Upper lobe of right lung (tissue), 1 donor: ENCODE results near the gene KATNB1. TPM values are rescaled to one million over a fixed set of nuclear protein-coding genes. Genes with fewer than 3 reads are reported as not detected.

Experiments used
- ATAC-seq: fragments of 200-7000 bp; cut with Tn5 transposase; one replicate; pipeline ENCODE4 v1.9.1; 2020; ENCODE audit warnings: mild to moderate bottlenecking, moderate library complexity
- DNase-seq: peaks from one replicate; pipeline ENCODE4 v3.0.0-alpha.2; 2020
- H3K27ac ChIP-seq: fragments of 200-600 bp; one replicate; pipeline ENCODE4 v1.8.0; 2022
- H3K27me3 ChIP-seq: fragments of 200-600 bp; one replicate; pipeline ENCODE4 v1.8.0; 2022; ENCODE audit warnings: mild to moderate bottlenecking
- H3K36me3 ChIP-seq: fragments of 200-600 bp; one replicate; pipeline ENCODE4 v1.8.0; 2022
- H3K4me1 ChIP-seq: fragments of 200-600 bp; one replicate; pipeline ENCODE4 v1.8.0; 2022
- H3K4me3 ChIP-seq: fragments of 200-600 bp; one replicate; pipeline ENCODE4 v1.8.0; 2022; ENCODE audit warnings: mild to moderate bottlenecking
- H3K9me3 ChIP-seq: fragments of 200-600 bp; one replicate; pipeline ENCODE4 v1.8.0; 2022
- CTCF ChIP-seq: fragments of 200-600 bp; IDR thresholded peaks from one replicate; pipeline ENCODE4 v1.8.0; 2022; ENCODE audit warnings: antibody characterized with exemption
- intact Hi-C: fragments of 100-400 bp; cut with DNase I; formaldehyde crosslinking; loops from one replicate; pipeline ENCODE4 v1.11.0; 2022
- total RNA-seq: library from RNA; stranded (reverse); fragmentation: NEBNext Ultra II Directional; extraction: Animal tissue kit (Norgen Biotek cat#: 25700); gene quantifications from one replicate; pipeline ENCODE4 v1.2.1, GENCODE V29; 2021
- donor health status: DM: no; HTN: yes; CAD: no; lungs with severe emphysema.

The KATNB1 gene
- total RNA-seq, 1 donor from 2014 or later = 16.6 TPM

DNA sequence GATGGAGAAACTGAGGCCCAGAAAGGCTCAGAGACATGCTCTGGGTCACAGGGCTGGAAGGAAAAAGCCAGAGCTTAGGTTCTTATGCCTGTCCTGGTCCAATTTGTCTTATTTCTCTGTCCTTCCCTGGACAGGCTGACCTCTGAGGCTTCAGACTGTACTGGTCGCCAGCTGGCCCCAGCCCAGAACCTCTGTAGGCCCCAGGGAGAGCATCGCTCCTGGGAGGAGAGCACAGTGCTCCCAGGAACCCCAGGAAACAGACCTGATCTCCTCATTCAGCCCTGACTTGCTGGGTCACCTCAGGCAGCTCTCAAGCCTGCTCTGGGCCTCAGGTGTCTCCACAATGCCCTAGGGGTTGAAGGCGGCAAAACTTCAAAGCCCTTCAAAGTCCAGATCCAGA, 36.1 kb upstream of the KATNB1 start:
- no peak for TF ChIP-seq CTCF
- H3K4me1 ChIP-seq = no peaks in the 10 kb centered on the region

GRCh38 chr16:57699899-57700298, 35.7 kb upstream of the KATNB1 start:
- no peak overlapping the region for H3K27ac ChIP-seq
- H3K4me1 ChIP-seq = no peaks in the 10 kb centered on the region
- intact Hi-C loops = no loop called here
- H3K9me3 ChIP-seq = no peaks in the 10 kb centered on the region
- H3K27me3 ChIP-seq = no peaks in the 10 kb centered on the region
- no peak overlapping the region for H3K4me3 ChIP-seq
- DNase-seq (no peak), ATAC-seq (no peak)
- no peaks in the 10 kb centered on the region for H3K36me3 ChIP-seq
- no peak for TF ChIP-seq CTCF

More for the DNA sequence above, 36.1 kb upstream of the KATNB1 start:
- no peak for DNase-seq
- intact Hi-C loops = no loop called here
- H3K27ac ChIP-seq = no peak overlapping the region
- H3K4me3 ChIP-seq = no peak overlapping the region
- no peaks in the 10 kb centered on the region for H3K9me3 ChIP-seq
- no peaks in the 10 kb centered on the region for H3K27me3 ChIP-seq
- no peak for ATAC-seq
- H3K36me3 ChIP-seq = no peaks in the 10 kb centered on the region

- no peaks in the 10 kb centered on the region for H3K27me3 ChIP-seq
- intact Hi-C loops = no loop called here
- ATAC-seq = no peak
- no peak for DNase-seq
- H3K4me1 ChIP-seq = no peaks in the 10 kb centered on the region
- no peaks in the 10 kb centered on the region for H3K36me3 ChIP-seq
- H3K4me3 ChIP-seq = no peak overlapping the region
- no peak overlapping the region for H3K27ac ChIP-seq
- H3K9me3 ChIP-seq = no peaks in the 10 kb centered on the region
- TF ChIP-seq CTCF = no peak
Observed at GRCh38 chr16:57700781-57701551, 34.6 kb upstream of the KATNB1 start.

DNA sequence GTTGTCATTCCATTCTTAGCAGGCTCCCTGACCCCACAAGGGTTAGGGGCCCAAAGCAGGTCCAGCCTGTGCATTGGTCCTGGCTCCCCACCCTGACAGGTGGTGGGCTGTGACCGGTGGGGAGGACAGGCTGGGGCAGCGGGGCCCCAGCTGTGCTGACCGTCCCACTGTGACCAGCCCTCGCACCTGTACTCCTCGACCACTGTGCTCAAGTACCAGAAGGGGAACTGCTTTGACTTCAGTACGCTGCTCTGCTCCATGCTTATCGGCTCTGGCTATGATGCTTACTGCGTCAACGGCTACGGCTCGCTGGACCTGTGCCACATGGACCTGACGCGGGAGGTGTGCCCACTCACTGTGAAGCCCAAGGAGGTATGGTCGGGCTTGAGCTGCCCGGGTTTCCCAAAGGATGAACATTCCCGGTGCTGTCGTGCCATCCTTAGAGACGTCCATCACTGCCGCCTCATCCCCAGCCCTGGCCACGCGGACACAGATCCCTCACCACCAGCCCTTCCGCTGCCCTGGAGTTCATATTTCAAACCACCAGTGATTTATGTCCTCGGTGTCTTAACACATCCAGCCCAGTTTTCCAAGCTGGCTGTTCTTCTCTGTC, 33.7 kb upstream of the KATNB1 start:
- ATAC-seq (no peak), DNase-seq (no peak)
- Histone ChIP-seq H3K36me3 (no peaks in the 10 kb centered on the region), H3K27me3 (no peaks in the 10 kb centered on the region), H3K27ac (no peak overlapping the region), H3K4me3 (no peak overlapping the region), H3K9me3 (no peaks in the 10 kb centered on the region), H3K4me1 (no peaks in the 10 kb centered on the region)
- TF ChIP-seq CTCF = no peak
- intact Hi-C loops = no loop called here

DNA sequence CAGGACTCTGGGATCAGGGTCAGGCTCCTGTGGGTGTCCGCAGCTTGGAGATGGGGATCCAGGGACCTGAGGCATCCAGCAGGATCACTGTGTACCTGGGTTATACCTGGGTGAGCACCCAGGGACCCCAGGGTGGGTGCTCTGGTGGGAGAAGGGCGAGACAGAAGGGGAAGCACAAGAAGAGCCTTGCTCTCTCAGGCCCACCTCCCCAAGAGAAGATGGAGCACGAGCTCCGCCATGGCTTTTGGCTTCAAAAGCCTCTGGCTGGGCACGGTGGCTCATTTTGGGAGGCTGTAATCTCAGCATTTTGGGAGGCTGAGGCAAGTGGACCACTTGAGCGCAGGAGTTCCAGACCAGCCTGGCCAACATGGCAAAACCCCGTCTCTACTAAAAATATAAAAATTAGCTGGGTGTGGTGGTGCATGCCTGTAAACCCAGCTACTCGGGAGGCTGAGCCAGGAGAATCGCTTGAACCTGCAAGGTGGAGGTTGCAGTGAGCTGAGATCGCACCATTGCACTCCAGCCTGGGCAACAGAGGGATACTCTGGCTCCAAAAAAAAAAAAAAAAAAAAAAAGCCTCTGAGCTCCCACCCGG, 32.1 kb upstream of the KATNB1 start:
- no peaks in the 10 kb centered on the region for H3K27me3 ChIP-seq
- H3K9me3 ChIP-seq = no peaks in the 10 kb centered on the region
- DNase-seq (no peak), ATAC-seq (no peak)
- no peak overlapping the region for H3K27ac ChIP-seq
- intact Hi-C loops = no loop called here
- no peak for TF ChIP-seq CTCF
- no peaks in the 10 kb centered on the region for H3K4me1 ChIP-seq
- H3K36me3 ChIP-seq = no peaks in the 10 kb centered on the region
- no peak overlapping the region for H3K4me3 ChIP-seq
